Measurements from ENCODE around the gene COBLL1. TPM values are rescaled to one million over a fixed set of nuclear protein-coding genes. Genes with fewer than 3 reads are reported as not detected.
A peak's percentile ranks its signal among the peaks of the same experiment; 100 is the strongest.
"Not testable (repeated sequence)": the region's sequence is repeated elsewhere in the genome, so short reads cannot be mapped to it uniquely, and the experiment has no call there.

Gene COBLL1
- total and polyA plus RNA-seq, 2 of the 4 experiments (the other 2 are of a cell fraction) = 0.79 to 1.1 TPM

DNA sequence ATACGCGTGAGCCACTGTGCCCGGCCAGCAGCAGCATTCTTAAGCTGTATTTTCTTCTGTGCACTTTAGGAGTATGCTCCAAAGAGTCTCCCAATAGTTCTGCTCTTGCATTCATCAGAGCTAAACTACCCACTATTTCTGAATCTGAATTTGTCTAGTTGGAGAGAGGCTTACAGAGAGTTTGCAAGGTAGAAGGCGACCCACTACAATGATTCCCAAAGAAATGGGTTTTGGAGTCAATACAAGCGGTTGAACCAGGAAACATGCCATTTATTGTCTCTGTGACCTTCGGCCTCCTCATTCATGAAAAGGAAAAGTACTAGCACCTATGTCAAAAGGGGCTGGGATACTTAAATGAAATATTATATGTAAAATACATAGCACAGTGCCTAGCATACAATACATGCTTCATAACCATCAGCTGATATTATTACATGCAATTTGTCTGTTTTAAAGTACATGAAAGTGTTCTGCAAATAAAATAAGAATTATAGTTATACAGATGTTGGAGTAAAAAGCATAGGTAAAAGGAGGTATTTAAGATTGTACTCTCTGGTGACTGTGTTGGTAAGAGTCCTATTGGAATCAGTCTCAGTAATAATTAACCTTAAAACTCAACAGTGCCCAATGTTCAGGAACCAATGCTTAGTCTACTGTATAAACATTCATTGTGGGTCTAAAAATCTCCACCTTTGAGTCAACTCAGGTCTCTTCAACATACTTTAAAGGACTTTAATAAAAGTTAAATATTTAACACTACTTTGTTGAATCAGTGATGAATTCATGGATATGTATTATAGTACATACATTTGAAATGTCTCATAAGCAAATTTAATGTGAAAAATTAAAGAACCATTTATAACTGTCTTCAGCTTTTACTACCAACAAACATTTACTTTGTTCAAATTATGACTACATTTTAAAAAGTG is 130.5 kb downstream of the COBLL1 start:
- BruUV-seq (replicated peaks) = no TSS peak

DNA sequence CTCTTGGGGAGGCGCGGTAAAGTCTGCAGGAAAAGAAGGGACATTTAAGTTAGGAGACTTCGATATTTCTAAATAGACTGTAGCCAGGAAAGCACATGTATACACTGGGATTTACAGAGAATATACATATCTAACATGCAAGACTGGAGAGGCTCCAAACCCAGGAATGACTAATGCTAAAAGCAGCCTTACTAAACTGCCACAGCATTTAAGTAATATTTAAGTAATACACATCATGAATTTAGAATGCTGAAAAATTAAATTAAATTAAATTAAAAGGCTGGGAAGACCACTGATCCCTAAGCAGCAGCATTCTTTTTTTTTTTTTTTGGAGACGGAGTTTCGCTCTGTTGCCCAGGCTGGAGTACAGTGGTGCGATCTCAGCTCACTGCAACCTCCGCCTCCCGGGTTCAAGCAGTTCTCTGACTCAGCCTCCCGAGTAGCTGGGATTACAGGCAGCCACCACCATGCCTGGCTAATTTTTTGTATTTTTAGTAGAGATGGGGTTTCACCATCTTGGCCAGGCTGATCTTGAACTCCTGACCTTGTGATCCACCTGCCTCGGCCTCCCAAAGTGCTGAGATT is 131.3 kb downstream of the COBLL1 start:
- H4K91ac ChIP-seq (ENCODE audit: insufficient read depth, low read depth, low read length); H3K4me1 ChIP-seq (ENCODE audit: control insufficient read depth, insufficient read depth, low read length); H4K20me1 ChIP-seq (ENCODE audit: insufficient read depth, low read length); H2AFZ ChIP-seq (replicated peaks; ENCODE audit: low read length, poor library complexity); H2BK15ac ChIP-seq (ENCODE audit: low read depth, low read length); POLR2A ChIA-PET (ENCODE audit: unreplicated experiment); H4K8ac ChIP-seq (ENCODE audit: low read depth in 2 of 2, low read length in 2 of 2); dilution Hi-C loops (cut with HindIII; ENCODE audit: low sequenced_read_pairs, unreplicated experiment); H3K27ac ChIP-seq (ENCODE audit: insufficient read depth, low read length); H3K4me3 ChIP-seq (ENCODE audit: insufficient read depth, low read depth, low read length); H3K36me3 ChIP-seq (ENCODE audit: control insufficient read depth, insufficient read depth, low read length); BruUV-seq (replicated peaks); CTCF ChIA-PET; H3K56ac ChIP-seq (ENCODE audit: extremely low read depth, insufficient read depth, low read length); H2AK5ac ChIP-seq (ENCODE audit: low read depth, low read length); H2BK20ac ChIP-seq (ENCODE audit: low read depth, low read length); H3K9me3 ChIP-seq (ENCODE audit: control insufficient read depth, insufficient read depth, low read length); H3K9ac ChIP-seq (ENCODE audit: low read depth, low read length); H4K5ac ChIP-seq (ENCODE audit: low read depth, low read length); H3K23ac ChIP-seq (ENCODE audit: low read depth, low read length); H2BK5ac ChIP-seq (ENCODE audit: low read depth, low read length, poor library complexity, severe bottlenecking); H3K79me1 ChIP-seq (ENCODE audit: low read depth in 1 of 2, low read length in 2 of 2); H3K27me3 ChIP-seq (ENCODE audit: control insufficient read depth, insufficient read depth, low read length); H3K4ac ChIP-seq (ENCODE audit: low read depth, low read length); H2AK9ac ChIP-seq (replicated peaks; ENCODE audit: low read depth, low read length, poor library complexity); intact Hi-C loops (cut with micrococcal nuclease); H3K4me2 ChIP-seq (ENCODE audit: low read depth, low read length); H3K14ac ChIP-seq (replicated peaks; ENCODE audit: low read depth, low read length); H3K18ac ChIP-seq (ENCODE audit: low read depth, low read length); H2BK120ac ChIP-seq (ENCODE audit: low read depth, low read length); H3K9me1 ChIP-seq (ENCODE audit: insufficient read depth, low read length): not testable (repeated sequence)
- ATAC-seq (ENCODE audit: low read depth) (peak; percentile 62), DNase-seq (peak; percentile 77)
- in situ Hi-C loops (cut with MboI; ENCODE audit: low sequenced_read_pairs) = loop anchor here (10.0 kb wide), 1 partner anchor 146 kb away; no protein-coding TSS in a partner anchor
- no CpG with 5 or more reads among the region's 10 CpGs for WGBS, 2 experiments (ENCODE audit: extremely low coverage in 2 of 2, insufficient read length in 1 of 2)

More for the DNA sequence above, 130.5 kb downstream of the COBLL1 start:
- H3K18ac ChIP-seq (ENCODE audit: low read depth, low read length) = no peak overlapping the region
- CTCF ChIA-PET = no interaction called here
- H2BK5ac ChIP-seq (ENCODE audit: low read depth, low read length, poor library complexity, severe bottlenecking) = no peak overlapping the region
- no peaks in the 10 kb centered on the region for H3K4me1 ChIP-seq (ENCODE audit: control insufficient read depth, insufficient read depth, low read length)
- H3K79me1 ChIP-seq (ENCODE audit: low read depth in 1 of 2, low read length in 2 of 2) = no peaks in the 10 kb centered on the region
- no peak overlapping the region for H4K5ac ChIP-seq (ENCODE audit: low read depth, low read length)
- H2AK5ac ChIP-seq (ENCODE audit: low read depth, low read length) = no peak overlapping the region
- TF ChIP-seq MAFK (IDR thresholded peaks at IDR 0.05; ENCODE audit: low read depth, low read length) (no peak), CHD1 (IDR thresholded peaks at IDR 0.05; ENCODE audit: low read depth, low read length) (no peak), MAZ (IDR thresholded peaks at IDR 0.05; ENCODE audit: borderline replicate concordance, low read depth, low read length) (no peak), RCOR1 (IDR thresholded peaks at IDR 0.05; ENCODE audit: insufficient replicate concordance, low read length) (no peak)
- no peaks in the 10 kb centered on the region for H3K36me3 ChIP-seq (ENCODE audit: control insufficient read depth, insufficient read depth, low read length)
- no peaks in the 10 kb centered on the region for H3K27me3 ChIP-seq (ENCODE audit: control insufficient read depth, insufficient read depth, low read length)
- dilution Hi-C loops (cut with HindIII; ENCODE audit: low sequenced_read_pairs, unreplicated experiment) = no loop called here
- H3K23ac ChIP-seq (ENCODE audit: low read depth, low read length) = no peak overlapping the region
- no peak overlapping the region for H4K91ac ChIP-seq (ENCODE audit: insufficient read depth, low read depth, low read length)
- H3K9me3 ChIP-seq (ENCODE audit: control insufficient read depth, insufficient read depth, low read length) = no peaks in the 10 kb centered on the region
- no peak overlapping the region for H2BK120ac ChIP-seq (ENCODE audit: low read depth, low read length)
- no peak overlapping the region for H2AK9ac ChIP-seq (replicated peaks; ENCODE audit: low read depth, low read length, poor library complexity)
- WGBS, 2 experiments (ENCODE audit: extremely low coverage in 2 of 2, insufficient read length in 1 of 2) = no CpG with 5 or more reads among the region's 6 CpGs
- H3K4ac ChIP-seq (ENCODE audit: low read depth, low read length) = no peak overlapping the region
- H3K9me1 ChIP-seq (ENCODE audit: insufficient read depth, low read length) = no peaks in the 10 kb centered on the region
- in situ Hi-C loops (cut with MboI; ENCODE audit: low sequenced_read_pairs) = loop anchor here (10.0 kb wide), 1 partner anchor 146 kb away; no protein-coding TSS in a partner anchor
- H3K14ac ChIP-seq (replicated peaks; ENCODE audit: low read depth, low read length) = no peak overlapping the region
- no peak overlapping the region for H3K56ac ChIP-seq (ENCODE audit: extremely low read depth, insufficient read depth, low read length)
- H3K27ac ChIP-seq (ENCODE audit: insufficient read depth, low read length) = no peak overlapping the region
- H3K9ac ChIP-seq (ENCODE audit: low read depth, low read length) = no peak overlapping the region
- H3K4me2 ChIP-seq (ENCODE audit: low read depth, low read length) = no peak overlapping the region
- no peaks in the 10 kb centered on the region for H4K20me1 ChIP-seq (ENCODE audit: insufficient read depth, low read length)
- no peak overlapping the region for H2BK20ac ChIP-seq (ENCODE audit: low read depth, low read length)
- intact Hi-C loops (cut with micrococcal nuclease) = no loop called here
- H3K4me3 ChIP-seq (ENCODE audit: insufficient read depth, low read depth, low read length) = no peak overlapping the region
- DNase-seq (no peak), ATAC-seq (ENCODE audit: low read depth) (no peak)
- no peak overlapping the region for H4K8ac ChIP-seq (ENCODE audit: low read depth in 2 of 2, low read length in 2 of 2)
- no peak overlapping the region for H2AFZ ChIP-seq (replicated peaks; ENCODE audit: low read length, poor library complexity)
- H2BK15ac ChIP-seq (ENCODE audit: low read depth, low read length) = no peak overlapping the region
- POLR2A ChIA-PET (ENCODE audit: unreplicated experiment) = no interaction called here
